Measurements from ENCODE around the gene TNFRSF1B.

- TF ChIP-seq, protein P1, sequence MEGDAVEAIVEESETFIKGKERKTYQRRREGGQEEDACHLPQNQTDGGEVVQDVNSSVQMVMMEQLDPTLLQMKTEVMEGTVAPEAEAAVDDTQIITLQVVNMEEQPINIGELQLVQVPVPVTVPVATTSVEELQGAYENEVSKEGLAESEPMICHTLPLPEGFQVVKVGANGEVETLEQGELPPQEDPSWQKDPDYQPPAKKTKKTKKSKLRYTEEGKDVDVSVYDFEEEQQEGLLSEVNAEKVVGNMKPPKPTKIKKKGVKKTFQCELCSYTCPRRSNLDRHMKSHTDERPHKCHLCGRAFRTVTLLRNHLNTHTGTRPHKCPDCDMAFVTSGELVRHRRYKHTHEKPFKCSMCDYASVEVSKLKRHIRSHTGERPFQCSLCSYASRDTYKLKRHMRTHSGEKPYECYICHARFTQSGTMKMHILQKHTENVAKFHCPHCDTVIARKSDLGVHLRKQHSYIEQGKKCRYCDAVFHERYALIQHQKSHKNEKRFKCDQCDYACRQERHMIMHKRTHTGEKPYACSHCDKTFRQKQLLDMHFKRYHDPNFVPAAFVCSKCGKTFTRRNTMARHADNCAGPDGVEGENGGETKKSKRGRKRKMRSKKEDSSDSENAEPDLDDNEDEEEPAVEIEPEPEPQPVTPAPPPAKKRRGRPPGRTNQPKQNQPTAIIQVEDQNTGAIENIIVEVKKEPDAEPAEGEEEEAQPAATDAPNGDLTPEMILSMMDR (IDR thresholded peaks at IDR 0.05): no peak
- no peak for TF ChIP-seq POLR2A (IDR thresholded peaks at IDR 0.05)
Measured at GRCh38 chr1:12172042-12172851, 5.5 kb downstream of the TNFRSF1B start.
